ENCODE results near the gene NSD1.
"Not testable (repeated sequence)": the region's sequence is repeated elsewhere in the genome, so short reads cannot be mapped to it uniquely, and the experiment has no call there.

Gene NSD1

DNA sequence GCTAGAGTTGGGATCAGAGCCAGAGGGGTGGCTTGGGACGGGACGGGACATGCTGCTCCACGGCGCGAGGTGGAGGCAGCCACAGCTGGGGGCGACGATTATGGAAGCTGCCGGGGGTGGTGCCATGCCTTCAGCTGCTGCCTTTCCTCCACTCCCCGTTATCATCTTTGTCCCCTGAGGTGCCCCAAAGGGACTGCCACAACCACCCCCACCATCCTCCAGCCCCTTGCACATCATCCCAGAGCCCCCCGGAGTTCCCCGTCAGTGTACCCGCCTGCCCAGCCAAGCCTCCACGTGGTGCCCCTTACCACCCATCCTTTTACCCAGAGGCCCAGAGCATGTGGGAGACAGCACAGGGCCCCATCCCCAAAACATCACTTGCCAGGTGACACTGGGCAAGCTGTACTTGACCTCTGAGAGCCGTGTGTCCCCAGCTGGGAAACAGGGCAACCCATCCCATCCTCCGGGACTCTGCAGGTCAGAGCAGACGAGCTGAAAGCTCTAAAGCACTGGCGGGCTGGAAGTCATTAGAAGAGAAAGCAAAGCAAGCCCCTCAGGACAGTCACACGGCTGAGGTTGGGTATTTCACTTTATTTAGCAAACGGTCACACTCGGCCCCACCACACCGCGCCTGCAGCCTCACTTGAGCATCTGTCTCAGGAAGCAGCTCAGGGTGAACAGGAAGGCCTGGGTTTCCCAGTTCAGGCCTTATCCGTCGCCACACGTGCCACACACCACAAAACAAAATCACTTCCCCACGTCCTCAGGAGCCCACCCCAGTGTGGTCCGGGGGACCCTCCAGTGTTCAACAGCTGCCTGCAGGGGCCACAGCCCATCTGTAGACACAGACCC, 197.6 kb downstream of the NSD1 start:
- DNase-seq = no peak

- no peak for DNase-seq
Measured at GRCh38 chr5:177332031-177332895, 198.7 kb downstream of the NSD1 start.

DNA sequence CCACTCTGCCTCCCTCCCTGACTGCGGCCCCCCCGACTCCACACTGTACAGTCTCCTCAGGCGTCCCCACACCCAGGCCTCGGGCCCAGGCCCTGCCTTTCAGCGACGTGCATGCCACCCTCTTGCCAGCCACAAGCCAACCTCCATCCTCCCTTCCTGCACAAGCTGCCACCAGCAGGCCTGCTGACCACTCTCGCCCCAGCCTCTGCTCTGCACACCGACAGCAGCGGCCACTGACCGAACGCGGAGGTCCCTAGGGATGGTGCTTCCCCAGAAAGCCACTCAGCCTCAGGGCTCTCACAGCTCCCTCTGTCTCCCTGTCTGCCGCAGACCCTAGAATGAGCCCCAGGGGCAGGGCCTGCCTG, 199.3 kb downstream of the NSD1 start:
- no peak for DNase-seq

GRCh38 chr5:177333420-177334154, 200.0 kb downstream of the NSD1 start:
- no peak for DNase-seq

DNA sequence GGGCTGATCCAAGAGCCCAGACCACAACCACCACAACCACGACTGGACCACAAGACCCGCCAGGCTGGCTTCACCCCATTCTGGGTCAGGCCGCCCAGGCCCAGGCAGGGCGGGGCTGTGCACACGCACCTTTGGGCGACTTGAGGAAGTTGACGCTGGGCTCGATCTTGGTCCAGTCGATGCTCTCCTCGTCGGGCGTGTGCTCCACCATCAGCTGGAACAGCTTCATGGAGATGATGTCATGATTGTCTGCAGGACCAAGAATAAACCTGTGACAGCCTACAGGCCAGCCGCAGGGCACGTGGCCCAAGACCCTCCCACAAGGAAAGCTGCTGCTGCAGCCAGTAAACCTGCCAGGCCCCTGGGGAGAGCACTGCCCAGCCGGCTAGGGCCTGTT, 200.6 kb downstream of the NSD1 start:
- DNase-seq = no peak

DNA sequence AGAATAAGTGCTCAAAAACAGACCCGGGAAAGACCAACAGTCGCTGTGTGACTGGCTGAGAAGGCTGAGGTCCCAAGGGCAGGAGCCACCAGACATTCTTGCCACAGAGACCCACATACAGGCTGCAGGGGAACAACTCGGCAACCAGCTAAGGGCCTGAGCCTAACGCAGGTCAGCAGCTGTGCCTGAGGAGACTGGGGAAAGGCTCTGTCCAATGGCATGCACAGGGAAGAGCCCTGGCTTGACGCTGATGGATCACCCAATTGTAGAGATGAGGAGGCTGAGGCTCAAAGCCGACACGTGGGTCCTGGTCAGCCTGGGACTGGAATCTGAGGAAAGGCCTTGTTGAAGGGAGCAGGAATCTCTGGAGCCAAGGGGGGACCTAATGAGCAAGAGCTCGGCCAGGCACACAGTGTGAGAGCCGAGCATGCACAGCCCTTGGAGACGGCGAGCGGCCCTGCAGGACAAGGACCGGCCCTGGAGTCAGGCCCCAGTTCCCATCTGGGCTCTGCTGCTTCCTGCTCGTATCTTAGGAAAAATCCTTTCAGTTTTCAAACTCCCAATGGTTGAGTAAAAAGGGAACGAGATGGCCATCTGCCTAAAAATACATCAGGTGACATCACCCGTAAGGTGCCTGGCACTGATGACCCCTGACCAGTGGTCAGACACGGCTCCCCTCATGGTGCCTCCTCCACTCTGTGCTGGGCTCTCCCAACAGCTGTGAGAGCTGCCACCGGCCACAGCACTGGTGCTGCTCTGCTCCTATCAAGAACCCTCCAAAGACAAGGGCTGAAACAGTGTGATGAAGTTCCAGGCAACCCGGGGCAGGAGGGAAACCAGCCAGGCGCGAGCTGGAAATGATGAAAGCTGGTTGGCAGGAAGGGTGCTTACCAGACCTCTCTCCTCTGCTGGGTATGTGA, 201.5 kb downstream of the NSD1 start:
- DNase-seq = no peak

DNA sequence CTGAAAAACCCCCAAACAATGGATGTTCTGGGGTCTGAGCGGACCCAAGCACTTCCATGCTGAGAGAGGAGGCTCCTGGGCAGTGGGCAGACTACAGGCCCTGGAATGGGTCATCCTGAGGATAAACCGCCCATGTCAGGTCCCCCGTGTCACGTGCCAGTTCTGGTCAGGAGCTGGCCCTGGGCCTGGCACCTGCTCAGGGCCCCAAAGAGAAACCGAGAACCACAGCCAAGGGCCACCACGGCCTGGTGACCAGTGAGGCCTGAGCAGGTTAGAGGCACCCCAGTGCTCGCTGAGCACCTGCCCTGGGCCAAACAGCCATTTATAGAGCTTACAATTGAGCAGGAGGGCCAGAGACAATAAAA, 202.1 kb downstream of the NSD1 start:
- no peak for DNase-seq

GRCh38 chr5:177336112-177336511, 202.5 kb downstream of the NSD1 start:
- DNase-seq = peak; percentile 66 to 79 (median 72)

- DNase-seq = no peak
Measured at GRCh38 chr5:177336603-177337494, 203.3 kb downstream of the NSD1 start.

GRCh38 chr5:177338251-177339106, 204.9 kb downstream of the NSD1 start:
- no peak for DNase-seq

DNA sequence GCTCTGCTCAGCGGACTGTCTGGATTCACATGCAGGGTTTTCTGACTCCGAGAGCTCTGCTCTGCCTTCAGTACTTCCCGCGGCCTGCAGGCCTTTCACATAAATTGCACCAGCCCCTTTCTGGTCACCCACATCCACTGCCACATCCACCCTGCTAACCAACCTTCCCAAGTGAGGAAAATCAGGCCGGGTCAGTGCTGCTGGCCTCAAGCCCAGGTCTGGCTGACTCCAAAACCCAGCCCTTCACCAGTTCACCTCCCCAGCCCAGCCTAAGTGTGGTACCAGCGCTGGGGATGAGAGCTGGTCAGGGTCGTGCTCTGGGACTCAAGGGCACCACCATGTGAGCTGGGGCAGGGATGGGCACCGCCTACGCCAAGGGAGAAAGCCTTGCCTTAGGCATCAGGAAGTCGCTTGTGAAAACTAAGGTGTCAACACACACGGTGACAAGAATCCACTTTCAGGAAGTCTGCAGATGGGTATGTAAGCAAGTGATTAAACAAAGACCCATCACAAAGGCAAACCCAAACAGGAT, 205.6 kb downstream of the NSD1 start:
- peak in 2 of 4 experiments; percentile 27 to 56 for DNase-seq

- not testable (repeated sequence) for DNase-seq
Measured at GRCh38 chr5:177343000-177343399, 209.4 kb downstream of the NSD1 start.

DNA sequence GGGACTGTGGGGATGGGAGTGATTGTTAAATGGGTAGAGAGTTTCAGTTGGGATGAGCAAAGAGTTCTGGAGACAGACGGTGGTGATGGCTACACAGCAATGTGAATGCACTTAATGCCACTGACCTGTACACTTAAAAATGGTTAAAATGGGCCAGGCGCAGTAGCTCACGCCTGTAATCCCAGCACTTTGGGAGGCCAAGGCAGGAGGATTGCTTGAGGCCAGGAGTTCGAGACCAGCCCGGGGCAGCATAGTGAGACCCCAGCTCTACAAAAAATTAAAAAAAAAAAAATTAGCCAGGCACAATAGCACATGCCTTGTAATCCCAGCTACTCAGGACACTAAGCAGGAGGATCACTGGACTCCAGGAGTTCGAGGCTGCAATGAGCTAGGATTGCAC, 210.2 kb downstream of the NSD1 start:
- no peak for DNase-seq

DNA sequence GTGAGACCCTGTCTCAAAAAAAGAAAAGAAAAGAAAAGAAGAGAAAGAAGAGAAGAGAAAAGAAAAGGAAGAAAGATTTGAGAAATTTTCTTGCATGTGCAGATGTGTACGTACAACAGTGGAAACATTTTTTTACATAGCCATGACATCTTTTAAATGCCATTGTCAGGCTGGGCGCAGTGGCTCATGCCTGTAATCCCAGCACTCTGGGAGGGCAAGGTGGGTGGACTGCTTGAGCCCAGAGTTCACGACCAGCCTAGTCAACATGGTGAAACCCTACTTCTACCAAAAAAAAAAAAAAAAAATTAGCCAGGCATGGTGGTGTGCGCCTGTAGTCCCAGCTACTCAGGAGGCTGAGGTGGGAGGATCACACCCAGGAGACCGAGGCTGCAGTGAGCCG, 211.3 kb downstream of the NSD1 start:
- no peak for DNase-seq

DNA sequence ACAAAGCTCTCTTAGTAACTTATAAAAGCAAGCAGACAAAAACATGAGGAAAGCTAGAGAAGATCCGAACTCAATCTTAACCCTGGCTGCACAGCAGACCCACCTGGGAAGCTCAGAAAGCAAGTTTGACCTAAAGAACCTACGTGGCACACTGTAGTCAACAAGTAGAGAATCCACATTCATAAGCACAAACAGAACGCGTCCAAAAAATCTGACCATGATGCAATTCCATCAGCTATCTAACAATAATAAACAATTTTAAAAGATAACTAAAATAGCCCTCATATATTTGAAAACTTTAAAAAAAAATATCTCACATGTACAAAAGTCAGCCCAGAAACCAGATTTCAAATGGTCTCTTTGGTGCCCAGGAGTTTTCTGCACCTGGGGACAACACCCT, 213.2 kb downstream of the NSD1 start:
- no peak for DNase-seq

DNA sequence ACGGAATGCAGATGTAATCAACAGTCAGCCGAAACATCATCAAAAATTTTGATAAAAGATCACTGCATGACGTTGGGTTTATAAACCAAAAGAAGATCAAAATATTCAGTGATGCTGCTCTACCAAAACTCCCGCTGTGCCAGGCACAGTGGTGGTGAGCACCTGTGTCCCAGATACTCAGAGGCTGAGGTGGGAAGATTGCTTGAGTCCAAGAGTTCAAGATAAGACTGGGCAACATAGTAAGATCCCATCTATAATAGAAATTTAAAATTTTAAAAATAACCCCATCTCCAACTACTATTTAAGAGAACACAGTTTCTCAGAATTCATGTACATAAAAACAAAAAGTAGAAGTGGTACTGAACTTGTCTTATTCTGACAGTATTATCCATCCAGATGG, 214.1 kb downstream of the NSD1 start:
- DNase-seq = no peak

DNA sequence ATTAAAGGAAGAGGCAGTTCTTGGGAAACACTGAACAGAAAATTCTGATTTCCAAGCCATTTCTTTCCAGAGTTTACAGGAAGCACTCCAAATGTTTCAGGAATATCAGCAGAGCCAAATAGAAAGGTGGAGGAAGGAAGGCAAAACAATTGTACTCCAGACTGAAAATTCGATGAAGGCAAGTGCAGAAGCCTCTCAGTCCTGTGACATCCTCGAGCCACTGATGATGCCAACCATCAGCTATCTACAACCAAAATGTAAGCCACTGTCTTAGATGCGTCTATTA, 215.7 kb downstream of the NSD1 start:
- DNase-seq = no peak

- DNase-seq = peak in 1 of 4 experiments; percentile 34
Measured at GRCh38 chr5:177349762-177350161, 216.2 kb downstream of the NSD1 start.
